Endodermal cell (in vitro differentiated cells): ENCODE results near the gene RBM27. TPM values are rescaled to one million over a fixed set of nuclear protein-coding genes. Genes with fewer than 3 reads are reported as not detected.

Source experiments
- DNase-seq: peaks from one replicate; pipeline ENCODE4 v3.0.0-alpha.2; 2017
- H3K27ac ChIP-seq: 2 replicates; pipeline ENCODE4 v1.5.1; 2013; ENCODE audit warnings: mild to moderate bottlenecking, low read depth, low read length, moderate library complexity
- H3K27me3 ChIP-seq: 2 replicates; pipeline ENCODE4 v1.6.1; 2013; ENCODE audit warnings: mild to moderate bottlenecking, low read length, moderate library complexity; ENCODE audit not compliant: insufficient read depth, control insufficient read depth, poor library complexity, severe bottlenecking
- H3K36me3 ChIP-seq: 2 replicates; pipeline ENCODE4 v1.7.0; 2013; ENCODE audit warnings: mild to moderate bottlenecking, low read length, moderate library complexity; ENCODE audit not compliant: control insufficient read depth, insufficient read depth
- H3K4me1 ChIP-seq: one replicate; pipeline ENCODE4 v1.7.0; 2013; ENCODE audit warnings: low read length; ENCODE audit not compliant: control insufficient read depth, insufficient read depth
- H3K4me3 ChIP-seq: 2 replicates; pipeline ENCODE4 v1.5.1; 2013; ENCODE audit warnings: mild to moderate bottlenecking, low read length, moderate library complexity
- H3K9ac ChIP-seq: 2 replicates; pipeline ENCODE4 v1.6.1; 2013; ENCODE audit warnings: mild to moderate bottlenecking, low read length, moderate library complexity; ENCODE audit not compliant: poor library complexity, severe bottlenecking; ENCODE audit errors: extremely low read depth
- H3K9me3 ChIP-seq: 2 replicates; pipeline ENCODE4 v1.6.1; 2013; ENCODE audit warnings: mild to moderate bottlenecking, low read length, moderate library complexity; ENCODE audit not compliant: control insufficient read depth
- H3K27ac Mint-ChIP-seq: 2 replicates; pipeline ENCODE4 v1.8.0; 2020; ENCODE audit warnings: mixed read lengths
- H3K27me3 Mint-ChIP-seq: 2 replicates; pipeline ENCODE4 v1.8.0; 2021; ENCODE audit warnings: mild to moderate bottlenecking, mixed read lengths; ENCODE audit not compliant: insufficient read depth
- H3K36me3 Mint-ChIP-seq: 2 replicates; pipeline ENCODE4 v1.8.0; 2020; ENCODE audit warnings: low read depth, mixed read lengths
- H3K4me1 Mint-ChIP-seq: 2 replicates; pipeline ENCODE4 v1.8.0; 2020; ENCODE audit warnings: mixed read lengths
- H3K4me3 Mint-ChIP-seq: 2 replicates; pipeline ENCODE4 v1.8.0; 2020; ENCODE audit warnings: mild to moderate bottlenecking, moderate library complexity, mixed read lengths
- H3K9me3 Mint-ChIP-seq: 2 replicates; pipeline ENCODE4 v1.8.0; 2020; ENCODE audit warnings: mild to moderate bottlenecking, mixed read lengths
- WGBS, 2 experiments: methylation state at CpG; one replicate each; pipeline versions ENCODE4 v1.1.5 to v1.1.7; 2013; ENCODE audit warnings: missing lambda C conversion rate in 2 of 2, mixed read lengths in 1 of 2; ENCODE audit not compliant: insufficient coverage in 1 of 2, insufficient read length in 1 of 2; 5-methylcytosine and 5-hydroxymethylcytosine counted together
- total RNA-seq, 2 donors: library from RNA; stranded (reverse); fragmentation: NEBNext Ultra II Directional in 1 of 2; extraction: Animal tissue kit (Norgen Biotek cat#: 25700) in 1 of 2; gene quantifications; 2 replicates in 1 of 2; 3 replicates in 1 of 2; pipeline ENCODE4 v1.2.1, GENCODE V29; 2021
- TF ChIP-seq, protein P1 (sequence below): fragments of 200-600 bp; sonication (generic); conservative IDR thresholded peaks from 2 replicates; pipeline ENCODE4 v1.5.0; 2021; ENCODE audit warnings: antibody characterized with exemption, mild to moderate bottlenecking

Gene RBM27
- total RNA-seq, 2 donors from 2014 or later = 26.9 to 30.9 TPM

DNA sequence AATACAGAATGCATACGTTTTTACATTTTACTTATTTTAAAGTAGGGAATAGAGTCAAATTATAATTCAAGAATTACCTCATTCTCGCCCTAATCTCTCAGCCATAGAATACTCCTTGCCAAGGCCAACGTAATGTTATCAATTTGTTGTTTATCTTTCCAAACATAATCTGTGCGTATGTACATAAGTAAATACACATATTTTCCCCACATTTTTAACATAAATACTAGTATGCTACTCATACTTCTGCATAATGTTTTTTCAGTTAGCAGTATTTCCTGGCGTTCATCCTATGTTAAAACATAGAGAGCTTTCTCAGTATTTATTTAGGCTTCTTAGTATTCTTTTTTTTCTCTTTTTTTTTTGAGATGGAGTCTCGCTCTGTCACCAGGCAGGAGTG is 28.8 kb downstream of the RBM27 start:
- Histone ChIP-seq H3K4me1 (no peaks in the 10 kb centered on the region), H3K36me3 (peaks cover 80% of the 10 kb centered on the region), H3K27ac (no peak overlapping the region), H3K27me3 (no peaks in the 10 kb centered on the region), H3K4me3 (no peak overlapping the region), H3K9ac (no peak overlapping the region), H3K9me3 (no peaks in the 10 kb centered on the region)
- TF ChIP-seq, protein P1, sequence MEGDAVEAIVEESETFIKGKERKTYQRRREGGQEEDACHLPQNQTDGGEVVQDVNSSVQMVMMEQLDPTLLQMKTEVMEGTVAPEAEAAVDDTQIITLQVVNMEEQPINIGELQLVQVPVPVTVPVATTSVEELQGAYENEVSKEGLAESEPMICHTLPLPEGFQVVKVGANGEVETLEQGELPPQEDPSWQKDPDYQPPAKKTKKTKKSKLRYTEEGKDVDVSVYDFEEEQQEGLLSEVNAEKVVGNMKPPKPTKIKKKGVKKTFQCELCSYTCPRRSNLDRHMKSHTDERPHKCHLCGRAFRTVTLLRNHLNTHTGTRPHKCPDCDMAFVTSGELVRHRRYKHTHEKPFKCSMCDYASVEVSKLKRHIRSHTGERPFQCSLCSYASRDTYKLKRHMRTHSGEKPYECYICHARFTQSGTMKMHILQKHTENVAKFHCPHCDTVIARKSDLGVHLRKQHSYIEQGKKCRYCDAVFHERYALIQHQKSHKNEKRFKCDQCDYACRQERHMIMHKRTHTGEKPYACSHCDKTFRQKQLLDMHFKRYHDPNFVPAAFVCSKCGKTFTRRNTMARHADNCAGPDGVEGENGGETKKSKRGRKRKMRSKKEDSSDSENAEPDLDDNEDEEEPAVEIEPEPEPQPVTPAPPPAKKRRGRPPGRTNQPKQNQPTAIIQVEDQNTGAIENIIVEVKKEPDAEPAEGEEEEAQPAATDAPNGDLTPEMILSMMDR = no peak
- 90 to 95% methylated on average over 2 to 5 of the region's 6 CpGs for WGBS, 2 experiments
- H3K9me3 Mint-ChIP-seq = no peaks in the 10 kb centered on the region
- DNase-seq = no peak
- no peak overlapping the region for H3K4me3 Mint-ChIP-seq
- no peak overlapping the region for H3K27ac Mint-ChIP-seq
- no peaks in the 10 kb centered on the region for H3K27me3 Mint-ChIP-seq
- H3K4me1 Mint-ChIP-seq = no peaks in the 10 kb centered on the region
- H3K36me3 Mint-ChIP-seq = peaks cover 53% of the 10 kb centered on the region

DNA sequence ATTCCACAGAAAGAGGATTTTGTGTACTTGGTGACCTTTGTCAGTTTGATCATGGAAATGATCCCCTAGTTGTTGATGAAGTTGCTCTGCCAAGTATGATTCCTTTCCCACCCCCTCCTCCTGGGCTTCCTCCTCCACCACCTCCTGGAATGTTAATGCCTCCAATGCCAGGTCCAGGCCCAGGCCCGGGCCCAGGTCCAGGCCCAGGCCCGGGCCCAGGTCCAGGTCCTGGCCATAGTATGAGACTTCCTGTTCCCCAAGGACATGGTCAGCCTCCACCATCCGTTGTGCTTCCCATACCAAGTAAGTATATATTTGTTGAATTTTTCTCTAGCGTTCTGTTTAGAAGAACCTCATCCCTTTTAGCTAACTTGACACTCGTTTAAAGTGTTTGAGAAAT is 30.0 kb downstream of the RBM27 start:
- TF ChIP-seq, protein P1 = no peak
- Mint-ChIP-seq H3K4me3 (no peak overlapping the region), H3K9me3 (no peaks in the 10 kb centered on the region), H3K36me3 (peaks cover 59% of the 10 kb centered on the region), H3K27me3 (no peaks in the 10 kb centered on the region), H3K27ac (no peak overlapping the region), H3K4me1 (no peaks in the 10 kb centered on the region)
- WGBS, 2 experiments = 92 to 100% methylated on average over 1 to 3 of the region's 5 CpGs
- H3K36me3 ChIP-seq = peaks cover 85% of the 10 kb centered on the region
- no peak overlapping the region for H3K27ac ChIP-seq
- no peaks in the 10 kb centered on the region for H3K27me3 ChIP-seq
- no peaks in the 10 kb centered on the region for H3K4me1 ChIP-seq
- H3K4me3 ChIP-seq = no peak overlapping the region
- DNase-seq = no peak
- no peak overlapping the region for H3K9ac ChIP-seq
- no peaks in the 10 kb centered on the region for H3K9me3 ChIP-seq

DNA sequence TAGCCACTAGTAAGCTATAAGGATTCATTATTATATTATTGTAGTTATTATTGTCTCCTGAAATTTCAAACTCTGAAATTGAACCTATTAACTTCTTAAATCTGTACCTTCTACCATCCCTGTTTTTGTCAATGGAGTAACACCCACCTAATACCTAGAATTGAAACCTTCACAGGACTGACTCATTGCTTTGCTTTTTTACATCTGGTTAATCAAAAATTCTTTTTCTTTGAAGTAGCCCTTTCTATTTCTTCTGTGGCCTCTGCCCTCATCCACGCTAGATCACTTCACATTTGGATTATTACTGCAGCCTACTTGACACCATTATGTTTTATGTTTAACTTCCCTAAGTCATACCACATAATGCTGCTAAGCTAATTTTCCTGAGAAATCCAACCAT is 35.6 kb downstream of the RBM27 start:
- Mint-ChIP-seq H3K27me3 (no peaks in the 10 kb centered on the region), H3K4me1 (no peaks in the 10 kb centered on the region), H3K27ac (no peak overlapping the region), H3K4me3 (no peak overlapping the region), H3K9me3 (no peaks in the 10 kb centered on the region), H3K36me3 (peaks cover 39% of the 10 kb centered on the region)
- H3K27ac ChIP-seq = no peak overlapping the region
- DNase-seq = no peak
- H3K9ac ChIP-seq = no peak overlapping the region
- TF ChIP-seq, protein P1 = no peak
- H3K9me3 ChIP-seq = no peaks in the 10 kb centered on the region
- H3K36me3 ChIP-seq = peaks cover 62% of the 10 kb centered on the region
- H3K27me3 ChIP-seq = no peaks in the 10 kb centered on the region
- WGBS, 2 experiments = 83 to 98% methylated on average over 1 of the region's 1 CpG
- no peak overlapping the region for H3K4me3 ChIP-seq
- H3K4me1 ChIP-seq = no peaks in the 10 kb centered on the region
